Lower leg skin (tissue), 3 donors: Measurements from ENCODE around the gene RCBTB2.

Experiments
- CTCF ChIP-seq, 3 donors: fragments of 450-650 bp; IDR thresholded peaks; one replicate each; pipeline ENCODE4 v1.5.1; 2016; ENCODE audit warnings: antibody characterized with exemption in 3 of 3, mild to moderate bottlenecking in 3 of 3, moderate library complexity in 2 of 3
- POLR2A ChIP-seq, 2 donors: fragments of 450-650 bp; IDR thresholded peaks; one replicate each; pipeline ENCODE4 v1.6.1; 2016 to 2017; ENCODE audit warnings: antibody characterized with exemption in 2 of 2, mild to moderate bottlenecking in 1 of 2, moderate library complexity in 1 of 2

- TF ChIP-seq CTCF (IDR thresholded peaks at IDR 0.05), result no peak
- no peak for TF ChIP-seq POLR2A (IDR thresholded peaks at IDR 0.05)
These were observed 3.9 kb upstream of the RCBTB2 start for GRCh38 chr13:48536621-48537250.
